GM12875 (cell line): Measurements from ENCODE around the gene LYSMD1.

Source experiments
- H3K4me3 ChIP-seq: one replicate; pipeline ENCODE4 v1.5.1; 2011; ENCODE audit warnings: low read depth, low read length, control low read depth
- CTCF ChIP-seq: IDR thresholded peaks from 2 replicates; pipeline ENCODE4 v1.5.1; 2011; ENCODE audit warnings: low read depth, mild to moderate bottlenecking, control low read depth, inconsistent platforms, low read length, moderate library complexity, borderline replicate concordance; ENCODE audit not compliant: insufficient read depth

Gene LYSMD1

DNA sequence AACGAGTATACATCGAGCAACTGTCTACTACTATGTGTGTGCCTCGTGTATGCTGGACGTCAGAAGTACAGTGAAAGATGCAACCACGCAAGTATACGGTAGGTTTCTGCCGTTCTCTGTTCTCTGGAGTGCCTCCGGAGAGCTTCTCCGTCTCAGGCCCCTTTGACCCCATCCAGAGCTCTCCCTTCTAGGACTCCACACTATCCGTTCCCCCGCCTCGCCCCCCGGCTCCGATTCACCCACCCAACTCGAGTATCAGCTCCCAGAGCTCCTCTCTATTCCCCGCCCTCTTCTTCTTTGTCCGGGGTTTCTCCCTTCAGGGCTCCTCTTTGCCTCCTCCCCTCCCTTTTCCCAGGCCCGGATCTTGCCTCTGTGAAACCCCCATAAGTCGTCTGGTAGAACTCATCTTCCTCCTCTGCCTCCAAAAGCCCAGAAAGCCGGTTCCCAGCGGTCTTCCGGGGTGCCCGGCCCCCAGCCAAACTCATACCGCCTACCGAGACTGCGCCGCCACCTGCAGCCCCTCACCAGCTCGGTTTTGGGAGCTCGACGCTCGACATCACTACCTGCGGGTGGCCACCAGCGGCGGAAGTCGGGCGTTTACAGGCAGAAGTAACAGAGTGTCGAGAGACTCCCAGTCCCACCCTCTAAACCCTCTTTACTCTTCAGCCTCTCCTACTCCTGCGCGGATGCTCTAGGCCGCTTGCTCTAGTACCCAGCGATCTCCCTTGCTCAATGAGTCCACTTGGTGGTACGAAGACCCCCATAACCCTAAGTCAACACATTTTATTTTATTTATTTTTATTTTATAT, 24.1 kb upstream of the LYSMD1 start, which contains the start of gene VPS72:
Gene VPS72 (minus strand): TSS at position 561 of the 809 bp plus-strand sequence. CDS start 76 bp downstream, at position 485.
- H3K4me3 ChIP-seq: peak within 1 kb of the TSS; percentile 74
- TF ChIP-seq CTCF: no peak

DNA sequence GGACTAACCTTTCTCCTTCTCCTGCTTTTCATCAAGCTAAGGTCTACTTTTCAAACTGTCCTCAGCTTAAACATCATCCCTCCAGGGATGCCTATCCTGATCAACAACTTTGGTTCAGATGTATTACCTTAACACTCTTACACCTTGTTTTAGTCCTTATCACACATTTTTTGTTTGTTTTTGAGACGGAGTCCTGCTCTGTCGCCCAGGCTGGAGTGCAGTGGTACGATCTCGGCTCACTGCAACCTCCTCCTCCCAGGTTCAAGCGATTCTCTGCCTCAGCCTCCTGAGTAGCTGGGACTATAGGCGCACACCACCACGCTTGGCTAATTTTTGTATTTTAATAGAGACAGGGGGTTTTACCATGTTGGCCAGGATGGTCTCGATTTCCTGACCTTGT, 23.0 kb upstream of the LYSMD1 start:
- peak overlapping the region; percentile 74 for H3K4me3 ChIP-seq

DNA sequence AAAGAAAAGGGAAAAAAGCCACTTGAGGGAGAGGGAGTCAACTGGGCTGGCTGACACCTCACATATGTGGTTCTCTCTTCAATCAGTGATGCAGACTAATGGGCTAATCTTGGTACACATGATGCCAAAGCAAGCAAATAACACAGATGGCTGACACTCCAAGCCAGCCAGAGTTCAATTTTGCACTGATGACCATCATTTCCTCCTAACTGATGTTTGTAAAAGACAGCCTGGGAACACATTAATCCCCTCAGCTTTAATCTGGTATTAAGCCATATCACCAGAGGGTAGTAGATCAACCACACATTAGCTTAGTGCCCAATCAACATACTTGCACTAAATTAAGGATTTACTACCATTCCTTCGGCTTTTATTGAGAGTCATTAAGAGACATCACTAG, 21.5 kb upstream of the LYSMD1 start:
- TF ChIP-seq CTCF: no peak
- no peak overlapping the region for H3K4me3 ChIP-seq

DNA sequence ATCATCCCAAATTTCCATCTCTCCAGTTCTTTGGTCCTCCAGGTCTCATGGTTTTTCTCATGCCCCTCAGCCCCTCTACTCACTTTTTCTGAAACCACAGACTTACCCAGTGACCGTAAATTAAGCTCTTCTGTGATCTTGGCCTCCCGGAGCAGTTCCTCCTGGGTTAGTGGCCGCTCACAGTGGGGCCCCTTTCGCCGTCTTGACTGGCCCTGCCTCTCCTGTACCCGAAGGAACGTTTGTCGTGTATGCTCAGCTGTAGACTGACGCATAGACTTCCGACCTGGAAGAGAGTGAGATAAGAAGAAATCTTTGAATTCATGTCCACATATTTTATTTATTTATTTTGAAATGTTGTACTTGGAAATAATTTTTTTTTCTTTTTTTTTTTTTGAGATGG, 18.5 kb upstream of the LYSMD1 start:
- H3K4me3 ChIP-seq: no peak overlapping the region
- TF ChIP-seq CTCF: no peak

DNA sequence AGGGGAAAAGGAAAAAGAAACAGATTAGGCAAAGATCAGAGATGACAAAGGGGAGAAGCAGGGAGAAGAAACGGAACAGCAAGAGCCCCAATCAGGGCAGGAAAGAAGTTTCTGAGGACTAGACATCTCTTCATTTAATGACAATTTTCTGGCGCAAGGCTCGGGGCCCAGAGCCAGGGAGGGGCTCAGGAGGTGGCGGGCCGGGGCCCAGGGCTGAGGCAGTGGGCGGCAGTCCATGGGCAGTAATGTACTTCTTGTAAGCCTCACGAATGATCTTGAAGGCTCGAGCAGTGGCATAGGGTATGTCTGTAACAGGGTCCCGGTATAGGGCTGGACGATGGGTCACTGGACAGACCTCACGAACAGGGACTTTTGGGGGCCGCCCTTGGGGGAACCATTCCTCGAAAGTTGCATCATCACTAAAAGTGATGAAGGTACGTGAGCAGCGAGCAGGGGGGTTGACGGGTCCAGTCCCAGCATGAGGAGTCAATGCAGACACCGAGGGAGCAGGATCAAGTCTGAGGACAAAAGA, 10.9 kb upstream of the LYSMD1 start:
- TF ChIP-seq CTCF: no peak
- H3K4me3 ChIP-seq: no peak overlapping the region

- peak; percentile 57; the same call in 1 of the 2 replicates for TF ChIP-seq CTCF
Observed at GRCh38 chr1:151175863-151176262, 10.2 kb upstream of the LYSMD1 start, which contains the start of gene TMOD4. TSS of gene TMOD4 (minus strand) at chr1:151175981. CDS start at chr1:151174875, 1,106 bp downstream.

GRCh38 chr1:151175041-151175741, 9.5 kb upstream of the LYSMD1 start:
- H3K4me3 ChIP-seq: no peak overlapping the region
- TF ChIP-seq CTCF: no peak

More at GRCh38 chr1:151175863-151176262, 10.2 kb upstream of the LYSMD1 start, which contains the start of gene TMOD4:
- H3K4me3 ChIP-seq: no peak within 1 kb of the TSS
